ENCODE results near the gene ERMAP. TPM values are rescaled to one million over a fixed set of nuclear protein-coding genes. Genes with fewer than 3 reads are reported as not detected.

The ERMAP gene
- total and polyA plus RNA-seq, 2 donors from 2014 or later: 5.4 to 13.3 TPM

- Histone ChIP-seq H3K9ac (ENCODE audit: low read length in 3 of 3) (no peak overlapping the region), H3K27me3 (ENCODE audit: control insufficient read depth, insufficient read depth, low read length) (no peaks in the 10 kb centered on the region), H3K9me3 (ENCODE audit: control insufficient read depth in 2 of 3, insufficient read depth in 1 of 3, low read length in 3 of 3) (no peaks in the 10 kb centered on the region), H3K4me3 (ENCODE audit: low read length in 3 of 3) (no peak overlapping the region), H3K27ac (ENCODE audit: low read depth in 2 of 2, low read length in 2 of 2) (no peak overlapping the region), H3K36me3 (ENCODE audit: control insufficient read depth in 2 of 3, insufficient read depth in 3 of 3, low read length in 3 of 3) (peaks cover 0 to 6% (median 3%) of the 10 kb centered on the region in 3 donors), H3K4me1 (ENCODE audit: control insufficient read depth in 2 of 3, insufficient read depth in 2 of 3, low read depth in 1 of 3, low read length in 3 of 3) (peaks cover 0 to 5% (median 0%) of the 10 kb centered on the region in 3 donors)
- DNase-seq (no peak), FAIRE-seq (no peak)
- TF ChIP-seq CTCF (IDR thresholded peaks at IDR 0.05; ENCODE audit: borderline replicate concordance, extremely low read depth, insufficient read depth): no peak
- intact Hi-C loops (cut with DNase I): no loop called here
Observed at GRCh38 chr1:42769811-42770210, 47.1 kb upstream of the ERMAP start.

- TF ChIP-seq CTCF (IDR thresholded peaks at IDR 0.05; ENCODE audit: borderline replicate concordance, extremely low read depth, insufficient read depth): no peak
- no peak for DNase-seq
- H3K27ac ChIP-seq (ENCODE audit: low read depth in 2 of 2, low read length in 2 of 2): no peak overlapping the region
- peaks cover 2 to 22% (median 15%) of the 10 kb centered on the region in 3 donors for H3K36me3 ChIP-seq (ENCODE audit: control insufficient read depth in 2 of 3, insufficient read depth in 3 of 3, low read length in 3 of 3)
- intact Hi-C loops (cut with DNase I): no loop called here
- no peak overlapping the region for H3K4me3 ChIP-seq (ENCODE audit: low read length in 3 of 3)
- no peak for FAIRE-seq
- no peaks in the 10 kb centered on the region for H3K27me3 ChIP-seq (ENCODE audit: control insufficient read depth, insufficient read depth, low read length)
- no peak overlapping the region for H3K9ac ChIP-seq (ENCODE audit: low read length in 3 of 3)
- H3K4me1 ChIP-seq (ENCODE audit: control insufficient read depth in 2 of 3, insufficient read depth in 2 of 3, low read depth in 1 of 3, low read length in 3 of 3): no peaks in the 10 kb centered on the region
- no peaks in the 10 kb centered on the region for H3K9me3 ChIP-seq (ENCODE audit: control insufficient read depth in 2 of 3, insufficient read depth in 1 of 3, low read length in 3 of 3)
Observed at GRCh38 chr1:42773420-42773819, 43.5 kb upstream of the ERMAP start.

GRCh38 chr1:42774928-42775526 lies 41.9 kb upstream of the ERMAP start:
- Histone ChIP-seq H3K9me3 (ENCODE audit: control insufficient read depth in 2 of 3, insufficient read depth in 1 of 3, low read length in 3 of 3) (no peaks in the 10 kb centered on the region), H3K4me3 (ENCODE audit: low read length in 3 of 3) (no peak overlapping the region), H3K36me3 (ENCODE audit: control insufficient read depth in 2 of 3, insufficient read depth in 3 of 3, low read length in 3 of 3) (peaks cover 2 to 28% (median 15%) of the 10 kb centered on the region in 3 donors), H3K27ac (ENCODE audit: low read depth in 2 of 2, low read length in 2 of 2) (no peak overlapping the region), H3K27me3 (ENCODE audit: control insufficient read depth, insufficient read depth, low read length) (no peaks in the 10 kb centered on the region), H3K9ac (ENCODE audit: low read length in 3 of 3) (no peak overlapping the region), H3K4me1 (ENCODE audit: control insufficient read depth in 2 of 3, insufficient read depth in 2 of 3, low read depth in 1 of 3, low read length in 3 of 3) (no peaks in the 10 kb centered on the region)
- no peak for TF ChIP-seq CTCF (IDR thresholded peaks at IDR 0.05; ENCODE audit: borderline replicate concordance, extremely low read depth, insufficient read depth)
- DNase-seq: no peak
- intact Hi-C loops (cut with DNase I): no loop called here
- no peak for FAIRE-seq

GRCh38 chr1:42776502-42776901 lies 40.4 kb upstream of the ERMAP start:
- no peak overlapping the region for H3K27ac ChIP-seq (ENCODE audit: low read depth in 2 of 2, low read length in 2 of 2)
- FAIRE-seq (no peak), DNase-seq (no peak)
- TF ChIP-seq CTCF (IDR thresholded peaks at IDR 0.05; ENCODE audit: borderline replicate concordance, extremely low read depth, insufficient read depth): no peak
- H3K36me3 ChIP-seq (ENCODE audit: control insufficient read depth in 2 of 3, insufficient read depth in 3 of 3, low read length in 3 of 3): peaks cover 2 to 28% (median 15%) of the 10 kb centered on the region in 3 donors
- intact Hi-C loops (cut with DNase I): no loop called here
- H3K4me1 ChIP-seq (ENCODE audit: control insufficient read depth in 2 of 3, insufficient read depth in 2 of 3, low read depth in 1 of 3, low read length in 3 of 3): no peaks in the 10 kb centered on the region
- H3K4me3 ChIP-seq (ENCODE audit: low read length in 3 of 3): no peak overlapping the region
- no peak overlapping the region for H3K9ac ChIP-seq (ENCODE audit: low read length in 3 of 3)
- no peaks in the 10 kb centered on the region for H3K9me3 ChIP-seq (ENCODE audit: control insufficient read depth in 2 of 3, insufficient read depth in 1 of 3, low read length in 3 of 3)
- H3K27me3 ChIP-seq (ENCODE audit: control insufficient read depth, insufficient read depth, low read length): no peaks in the 10 kb centered on the region
